Skeletal muscle tissue (tissue), 4 donors: ENCODE results near the gene TKTL1. TPM values are rescaled to one million over a fixed set of nuclear protein-coding genes. Genes with fewer than 3 reads are reported as not detected.
"Not testable (repeated sequence)": the region's sequence is repeated elsewhere in the genome, so short reads cannot be mapped to it uniquely, and the experiment has no call there.

Experiments used
- H3K27ac ChIP-seq: one replicate; pipeline ENCODE4 v1.7.0; 2013; ENCODE audit warnings: mild to moderate bottlenecking, low read depth, low read length, inconsistent platforms
- H3K27me3 ChIP-seq, 3 donors: one replicate each; pipeline ENCODE4 v1.7.0; 2013; ENCODE audit warnings: low read length in 3 of 3; ENCODE audit not compliant: control insufficient read depth in 3 of 3, insufficient read depth in 3 of 3
- H3K36me3 ChIP-seq, 3 donors: one replicate each; pipeline ENCODE4 v1.7.0; 2013; ENCODE audit warnings: low read length in 3 of 3; ENCODE audit not compliant: control insufficient read depth in 3 of 3, insufficient read depth in 3 of 3
- H3K4me1 ChIP-seq, 3 donors: one replicate each; pipeline ENCODE4 v1.7.0; 2013; ENCODE audit warnings: low read length in 3 of 3, mild to moderate bottlenecking in 3 of 3; ENCODE audit not compliant: control insufficient read depth in 3 of 3, insufficient read depth in 3 of 3
- H3K4me3 ChIP-seq, 3 donors: one replicate each; pipeline ENCODE4 v1.7.0; 2013; ENCODE audit warnings: low read length in 3 of 3
- H3K9ac ChIP-seq, 3 donors: one replicate each; pipeline ENCODE4 v1.7.0; 2013; ENCODE audit warnings: low read length in 3 of 3, mild to moderate bottlenecking in 3 of 3, moderate library complexity in 2 of 3, low read depth in 1 of 3
- H3K9me3 ChIP-seq, 3 donors: one replicate each; pipeline ENCODE4 v1.7.0; 2013; ENCODE audit warnings: low read length in 3 of 3; ENCODE audit not compliant: control insufficient read depth in 3 of 3
- total RNA-seq: library from RNA; depleted of rRNA; stranded (reverse); fragments of >200 nt; gene quantifications from one replicate; pipeline ENCODE4 v1.2.3, GENCODE V29; 2014
- donor health status: Osteomylitis.

The TKTL1 gene
- total RNA-seq, result 0.52 TPM

DNA sequence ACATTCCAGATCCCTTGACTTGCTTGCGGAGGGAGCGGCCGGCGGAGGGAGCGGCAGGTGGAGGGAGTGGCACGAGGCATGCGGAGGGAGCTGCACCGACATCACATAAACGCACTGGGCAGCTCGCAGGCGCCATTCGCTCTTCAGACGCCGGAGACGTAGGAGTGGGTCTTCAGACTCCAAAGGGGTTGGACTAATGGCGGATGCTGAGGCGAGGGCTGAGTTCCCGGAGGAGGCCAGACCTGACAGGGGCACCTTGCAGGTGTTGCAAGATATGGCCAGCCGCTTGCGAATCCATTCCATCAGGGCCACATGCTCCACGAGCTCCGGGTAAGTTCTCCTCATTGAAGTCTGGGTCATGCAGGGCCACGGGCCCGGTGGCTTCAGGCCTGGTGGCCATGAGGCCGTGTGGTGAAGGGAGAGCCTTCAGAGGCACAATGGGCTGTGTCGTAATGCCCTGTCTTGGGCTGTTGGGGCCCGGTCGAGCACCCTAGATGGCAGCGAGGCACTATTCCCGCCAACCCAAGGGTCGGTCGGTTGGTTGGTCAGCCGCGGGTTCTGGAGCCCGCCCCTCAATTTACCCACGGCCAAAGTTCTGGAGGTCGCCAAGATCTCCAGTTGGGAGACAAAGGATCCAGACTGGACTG lies at the start of gene TKTL1:
TKTL1 (plus strand) TSS at position 132 of the 647 bp plus-strand sequence; CDS start at position 197, 65 bp downstream.
- H3K27me3 ChIP-seq, result no peaks in the 10 kb centered on the region
- no peaks in the 10 kb centered on the region for H3K36me3 ChIP-seq
- H3K9me3 ChIP-seq, result no peaks in the 10 kb centered on the region
- no peak within 1 kb of the TSS for H3K4me3 ChIP-seq
- no peaks in the 10 kb centered on the region for H3K4me1 ChIP-seq
- H3K9ac ChIP-seq, result no peak within 1 kb of the TSS
- no peak within 1 kb of the TSS for H3K27ac ChIP-seq

GRCh38 chrX:154247377-154248045 lies 48.1 kb upstream of the TKTL1 start:
- H3K4me1 ChIP-seq, H3K27ac ChIP-seq, H3K4me3 ChIP-seq, H3K36me3 ChIP-seq, H3K9ac ChIP-seq, H3K27me3 ChIP-seq, H3K9me3 ChIP-seq: not testable (repeated sequence)

GRCh38 chrX:154248076-154248475 lies 47.5 kb upstream of the TKTL1 start:
- not testable (repeated sequence) for H3K9ac ChIP-seq, H3K36me3 ChIP-seq, H3K4me1 ChIP-seq, H3K9me3 ChIP-seq, H3K4me3 ChIP-seq, H3K27me3 ChIP-seq, H3K27ac ChIP-seq

GRCh38 chrX:154257282-154257681 lies 38.3 kb upstream of the TKTL1 start, which contains the start of gene OPN1MW3:
OPN1MW3 (plus strand) TSS chrX:154257582; CDS start chrX:154257620, 38 bp downstream.
- not testable (repeated sequence) for H3K36me3 ChIP-seq, H3K27me3 ChIP-seq, H3K9me3 ChIP-seq, H3K9ac ChIP-seq, H3K4me3 ChIP-seq, H3K4me1 ChIP-seq, H3K27ac ChIP-seq

DNA sequence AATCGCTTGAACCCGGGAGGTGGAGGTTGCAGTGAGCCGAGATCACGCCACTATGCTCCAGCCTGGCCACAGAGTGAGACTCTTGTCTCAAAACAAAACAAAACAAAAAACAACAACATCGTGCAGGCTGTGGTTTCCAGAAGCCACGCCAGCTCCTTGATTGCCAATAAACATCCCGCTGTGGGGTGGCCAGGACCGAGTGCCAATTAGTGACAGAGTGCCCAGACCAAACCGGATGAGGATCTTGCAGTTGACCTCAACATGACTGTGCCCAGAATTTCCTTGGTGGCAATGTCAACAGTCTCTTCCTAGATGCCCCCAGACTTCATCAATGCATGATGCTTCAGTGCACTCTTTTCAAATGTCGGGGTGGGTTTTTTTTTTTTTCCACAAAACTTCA lies 36.9 kb upstream of the TKTL1 start:
- H3K4me1 ChIP-seq, H3K9me3 ChIP-seq, H3K9ac ChIP-seq, H3K27me3 ChIP-seq, H3K36me3 ChIP-seq, H3K27ac ChIP-seq, H3K4me3 ChIP-seq: not testable (repeated sequence)

- not testable (repeated sequence) for H3K9me3 ChIP-seq, H3K27me3 ChIP-seq, H3K9ac ChIP-seq, H3K4me3 ChIP-seq, H3K4me1 ChIP-seq, H3K27ac ChIP-seq, H3K36me3 ChIP-seq
These were observed 32.5 kb upstream of the TKTL1 start for GRCh38 chrX:154263072-154263471.

DNA sequence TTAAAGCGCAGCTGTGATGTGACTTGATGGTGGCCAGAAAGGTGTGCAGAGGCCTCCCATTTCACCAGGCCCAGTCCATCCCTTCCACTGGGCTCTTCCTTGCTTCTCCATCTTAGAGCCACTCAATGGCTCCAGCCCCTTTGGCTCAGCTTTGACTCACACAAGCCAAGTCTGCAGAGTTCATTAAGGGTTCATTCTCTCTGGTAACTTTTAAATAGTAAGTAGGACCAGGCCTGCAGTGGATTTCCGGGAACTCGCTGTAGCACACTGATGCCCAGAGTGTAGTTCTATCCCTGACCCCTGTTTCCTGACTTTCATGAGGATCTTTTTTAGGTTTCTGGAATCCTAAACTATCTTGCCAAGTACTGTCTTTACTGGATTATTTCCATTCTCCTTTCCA lies 26.4 kb upstream of the TKTL1 start:
- H3K4me3 ChIP-seq, H3K27ac ChIP-seq, H3K27me3 ChIP-seq, H3K9me3 ChIP-seq, H3K4me1 ChIP-seq, H3K36me3 ChIP-seq, H3K9ac ChIP-seq: not testable (repeated sequence)

DNA sequence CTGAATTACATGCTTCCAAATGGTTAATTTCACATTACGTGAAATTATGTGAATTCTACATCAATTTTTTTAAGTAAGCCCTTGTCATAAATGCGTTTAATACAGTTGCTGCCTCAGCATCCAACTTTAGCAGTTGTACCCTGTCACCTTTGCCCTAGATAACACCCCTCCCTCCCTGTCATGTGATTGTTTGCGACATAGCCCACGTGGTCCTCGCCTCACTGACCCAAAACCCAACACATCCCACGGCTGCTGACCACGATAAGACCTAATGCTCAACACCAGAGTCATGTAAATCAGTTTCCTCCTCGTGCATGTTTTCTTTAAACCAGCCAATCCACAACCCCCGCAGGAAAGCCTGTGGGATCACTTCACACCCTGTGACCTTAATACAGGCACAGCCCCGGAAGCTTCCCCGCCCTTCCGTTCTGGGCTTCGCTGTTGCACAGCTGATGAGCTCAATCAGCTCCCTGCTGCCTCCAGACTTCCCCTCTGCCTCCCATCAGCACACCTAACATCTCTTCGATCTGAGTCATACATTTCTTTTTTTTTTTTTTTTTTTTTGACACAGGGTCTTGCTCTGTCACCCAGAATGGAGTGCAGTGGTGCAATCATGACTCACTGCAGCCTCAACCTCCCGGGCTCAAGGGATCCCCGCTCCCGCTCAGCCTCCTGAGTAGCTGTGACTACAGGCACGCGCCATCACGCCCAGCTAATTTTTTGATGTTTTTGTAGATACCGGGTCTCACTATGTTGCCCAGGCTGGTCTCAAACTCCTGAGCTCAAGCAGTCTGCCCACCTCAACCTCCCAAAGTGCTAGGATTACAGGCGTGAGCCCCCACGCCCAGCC lies 10.9 kb upstream of the TKTL1 start:
- not testable (repeated sequence) for H3K4me3 ChIP-seq, H3K4me1 ChIP-seq, H3K9ac ChIP-seq, H3K27me3 ChIP-seq, H3K36me3 ChIP-seq, H3K9me3 ChIP-seq, H3K27ac ChIP-seq

DNA sequence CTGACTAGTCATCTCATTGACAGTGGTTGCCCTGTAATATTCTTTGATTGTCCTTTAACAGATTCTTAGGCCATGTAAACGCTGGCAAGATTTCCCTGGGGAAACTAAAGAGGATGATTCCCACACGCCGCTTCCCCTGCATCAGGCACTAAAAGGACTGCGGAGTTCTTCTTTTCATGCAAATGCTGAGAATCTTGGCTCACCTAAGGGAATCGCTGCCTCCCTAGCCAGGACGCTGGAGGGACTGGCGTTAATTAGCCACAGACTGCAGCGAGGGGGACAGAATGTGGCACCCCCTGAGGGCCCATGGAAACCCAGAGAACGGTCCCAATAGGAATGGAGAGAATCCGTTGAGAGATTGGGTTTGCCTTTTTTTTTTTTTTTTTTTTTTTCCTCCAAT lies 9.2 kb upstream of the TKTL1 start:
- not testable (repeated sequence) for H3K27ac ChIP-seq, H3K4me1 ChIP-seq, H3K4me3 ChIP-seq, H3K36me3 ChIP-seq, H3K9ac ChIP-seq, H3K27me3 ChIP-seq, H3K9me3 ChIP-seq
